Stimulated activated CD8-positive, alpha-beta memory T cell treated with anti-CD3 and anti-CD28 coated beads, Interleukin-7, amount 100 ng/mL, for 1 hour (primary cell): ENCODE data around the gene ARID3A.
"Not testable (repeated sequence)": the region's sequence is repeated elsewhere in the genome, so short reads cannot be mapped to it uniquely, and the experiment has no call there.

Experiments
- DNase-seq, 2 donors: peaks; one replicate each; pipeline ENCODE4 v3.0.0-alpha.2; 2020; ENCODE audit warnings: low read depth in 2 of 2

ARID3A gene, protein sequence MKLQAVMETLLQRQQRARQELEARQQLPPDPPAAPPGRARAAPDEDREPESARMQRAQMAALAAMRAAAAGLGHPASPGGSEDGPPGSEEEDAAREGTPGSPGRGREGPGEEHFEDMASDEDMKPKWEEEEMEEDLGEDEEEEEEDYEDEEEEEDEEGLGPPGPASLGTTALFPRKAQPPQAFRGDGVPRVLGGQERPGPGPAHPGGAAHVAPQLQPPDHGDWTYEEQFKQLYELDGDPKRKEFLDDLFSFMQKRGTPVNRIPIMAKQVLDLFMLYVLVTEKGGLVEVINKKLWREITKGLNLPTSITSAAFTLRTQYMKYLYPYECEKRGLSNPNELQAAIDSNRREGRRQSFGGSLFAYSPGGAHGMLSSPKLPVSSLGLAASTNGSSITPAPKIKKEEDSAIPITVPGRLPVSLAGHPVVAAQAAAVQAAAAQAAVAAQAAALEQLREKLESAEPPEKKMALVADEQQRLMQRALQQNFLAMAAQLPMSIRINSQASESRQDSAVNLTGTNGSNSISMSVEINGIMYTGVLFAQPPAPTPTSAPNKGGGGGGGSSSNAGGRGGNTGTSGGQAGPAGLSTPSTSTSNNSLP

DNA sequence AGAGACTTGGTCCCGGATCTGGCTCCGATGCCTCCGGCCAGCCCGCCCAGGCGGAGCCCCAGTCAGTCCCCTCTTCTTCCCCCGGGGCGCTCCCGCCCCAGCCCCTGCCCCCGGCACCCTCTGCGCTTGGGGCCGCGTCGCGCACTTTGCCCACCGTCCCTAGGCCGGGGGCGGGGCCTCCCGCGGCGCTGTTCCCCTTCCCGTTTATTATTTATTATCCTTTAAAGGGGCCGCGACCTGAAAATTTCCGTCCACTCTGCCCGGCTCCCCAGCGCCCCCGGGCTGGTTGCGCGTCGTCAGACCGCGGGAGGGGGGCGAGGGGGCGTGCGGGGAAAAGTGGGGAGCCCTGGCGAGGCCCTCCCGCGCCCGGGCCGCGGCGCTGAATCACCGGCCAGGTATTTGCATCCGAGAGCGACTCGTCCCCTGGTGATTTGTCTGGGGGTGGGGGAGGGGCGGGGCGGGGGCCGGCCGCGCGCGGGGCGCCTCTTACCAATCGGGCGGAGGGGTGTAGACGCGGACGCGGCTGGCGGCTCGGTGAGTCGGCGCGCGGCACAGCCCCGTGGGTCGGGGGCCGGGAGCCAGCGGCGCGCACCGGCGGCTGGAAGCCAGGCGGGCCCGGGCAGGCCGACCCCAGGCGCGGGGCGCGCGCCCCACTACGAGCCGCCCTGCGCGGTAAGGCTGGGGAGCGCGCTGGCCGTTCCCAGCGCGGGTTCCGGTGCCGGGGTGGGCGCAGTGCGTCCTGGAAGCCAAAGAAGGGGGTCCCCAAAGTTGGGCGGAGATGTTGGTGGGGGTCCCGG, at the start of gene ARID3A:
TSS of gene ARID3A (plus strand) at position 510 of the 797 bp plus-strand sequence. CDS start 3,494 bp downstream, outside the sequence.
- peak; percentile 47 to 55 for DNase-seq

DNA sequence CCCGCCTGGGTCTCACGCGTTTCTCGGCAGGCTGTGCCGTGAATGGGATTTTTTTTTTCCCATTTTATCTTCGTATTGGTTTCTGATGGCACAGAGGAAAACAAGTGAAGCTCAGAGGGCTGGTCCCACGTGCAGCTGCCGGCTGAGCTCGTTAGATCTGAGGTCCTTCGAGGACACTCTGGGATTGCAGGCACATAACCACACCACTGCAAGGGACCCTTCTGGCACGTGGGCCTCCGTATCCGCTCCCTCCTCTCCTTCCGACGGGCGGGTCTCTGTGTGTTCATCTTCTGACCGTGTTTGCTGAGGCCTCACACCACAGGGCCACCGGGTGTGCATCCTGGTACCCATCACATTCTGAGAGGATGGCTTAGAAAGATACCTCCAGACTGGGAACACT, 49.7 kb upstream of the ARID3A start:
- no peak for DNase-seq

DNA sequence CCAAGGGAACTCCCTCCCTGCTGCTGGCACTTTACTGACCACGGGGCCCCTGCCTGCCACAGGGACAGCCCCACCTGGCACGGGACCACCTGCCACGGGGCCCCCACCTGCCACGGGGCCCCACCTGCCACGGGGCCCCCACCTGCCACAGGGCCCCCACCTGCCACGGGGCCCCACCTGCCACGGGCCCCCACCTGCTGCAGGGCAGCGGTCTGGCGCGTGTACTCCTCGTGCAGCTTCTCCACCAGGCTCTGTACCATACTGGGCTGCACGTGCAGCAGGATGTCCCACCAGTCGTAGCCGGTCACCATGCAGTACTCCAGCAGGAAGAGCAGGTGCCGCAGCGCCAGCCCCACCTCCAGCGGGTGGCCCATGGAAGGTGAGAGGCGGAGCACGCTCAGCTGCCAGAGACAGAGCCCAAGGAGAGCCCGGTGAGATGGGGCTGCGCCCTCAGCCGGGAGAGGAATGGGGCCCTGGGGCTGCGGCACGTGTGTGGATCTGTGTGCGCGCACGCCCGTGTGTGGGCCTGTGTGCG, 49.0 kb upstream of the ARID3A start:
- DNase-seq: no peak

DNA sequence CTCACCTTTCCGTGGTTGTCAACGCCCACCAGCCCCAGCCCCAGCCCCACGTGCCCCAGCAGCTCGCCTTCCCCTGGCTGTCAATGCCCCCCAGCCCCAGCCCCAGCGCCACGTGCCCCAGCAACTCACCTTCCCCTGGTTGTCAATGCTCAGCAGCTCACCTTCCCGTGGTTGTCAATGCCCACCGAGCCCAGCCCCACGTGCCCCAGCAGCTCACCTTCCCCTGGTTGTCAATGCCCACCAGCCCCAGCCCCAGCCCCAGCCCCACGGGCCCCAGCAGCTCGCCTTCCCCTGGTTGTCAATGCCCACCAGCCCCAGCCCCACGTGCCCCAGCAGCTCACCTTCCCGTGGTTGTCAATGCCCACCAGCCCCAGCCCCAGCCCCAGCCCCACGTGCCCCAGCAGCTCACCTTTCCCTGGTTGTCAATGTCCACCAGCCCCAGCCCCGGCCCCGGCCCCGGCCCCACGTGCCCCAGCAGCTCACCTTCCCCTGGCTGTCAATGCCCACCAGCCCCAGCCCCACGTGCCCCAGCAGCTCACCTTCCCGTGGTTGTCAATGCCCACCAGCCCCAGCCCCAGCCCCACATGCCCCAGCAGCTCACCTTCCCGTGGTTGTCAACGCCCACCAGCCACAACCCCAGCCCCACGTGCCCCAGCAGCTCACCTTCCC, 47.7 kb upstream of the ARID3A start:
- not testable (repeated sequence) for DNase-seq

DNA sequence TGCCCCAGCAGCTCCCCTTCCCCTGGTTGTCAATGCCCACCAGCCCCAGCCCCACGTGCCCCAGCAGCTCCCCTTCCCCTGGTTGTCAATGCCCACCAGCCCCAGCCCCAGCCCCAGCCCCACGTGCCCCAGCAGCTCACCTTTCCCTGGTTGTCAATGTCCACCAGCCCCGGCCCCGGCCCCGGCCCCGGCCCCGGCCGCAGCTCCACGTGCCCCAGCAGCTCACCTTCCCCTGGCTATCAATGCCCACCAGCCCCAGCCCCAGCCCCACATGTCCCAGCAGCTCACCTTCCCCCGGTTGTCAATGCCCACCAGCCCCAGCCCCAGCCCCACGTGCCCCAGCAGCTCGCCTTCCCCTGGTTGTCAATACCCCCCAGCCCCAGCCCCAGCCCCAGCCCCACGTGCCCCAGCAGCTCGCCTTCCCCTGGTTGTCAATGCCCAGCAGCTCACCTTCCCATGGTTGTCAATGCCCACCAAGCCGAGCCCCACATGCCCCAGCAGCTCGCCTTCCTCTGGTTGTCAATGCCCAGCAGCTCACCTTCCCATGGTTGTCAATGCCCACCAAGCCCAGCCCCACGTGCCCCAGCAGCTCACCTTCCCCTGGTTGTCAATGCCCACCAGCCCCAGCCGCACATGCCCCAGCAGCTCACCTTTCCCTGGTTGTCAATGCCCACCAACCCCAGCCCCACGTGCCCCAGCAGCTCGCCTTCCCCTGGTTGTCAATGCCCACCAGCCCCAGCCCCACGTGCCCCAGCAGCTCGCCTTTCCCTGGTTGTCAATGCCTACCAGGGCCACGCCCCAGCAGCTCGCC, 46.9 kb upstream of the ARID3A start:
- DNase-seq: not testable (repeated sequence)

DNA sequence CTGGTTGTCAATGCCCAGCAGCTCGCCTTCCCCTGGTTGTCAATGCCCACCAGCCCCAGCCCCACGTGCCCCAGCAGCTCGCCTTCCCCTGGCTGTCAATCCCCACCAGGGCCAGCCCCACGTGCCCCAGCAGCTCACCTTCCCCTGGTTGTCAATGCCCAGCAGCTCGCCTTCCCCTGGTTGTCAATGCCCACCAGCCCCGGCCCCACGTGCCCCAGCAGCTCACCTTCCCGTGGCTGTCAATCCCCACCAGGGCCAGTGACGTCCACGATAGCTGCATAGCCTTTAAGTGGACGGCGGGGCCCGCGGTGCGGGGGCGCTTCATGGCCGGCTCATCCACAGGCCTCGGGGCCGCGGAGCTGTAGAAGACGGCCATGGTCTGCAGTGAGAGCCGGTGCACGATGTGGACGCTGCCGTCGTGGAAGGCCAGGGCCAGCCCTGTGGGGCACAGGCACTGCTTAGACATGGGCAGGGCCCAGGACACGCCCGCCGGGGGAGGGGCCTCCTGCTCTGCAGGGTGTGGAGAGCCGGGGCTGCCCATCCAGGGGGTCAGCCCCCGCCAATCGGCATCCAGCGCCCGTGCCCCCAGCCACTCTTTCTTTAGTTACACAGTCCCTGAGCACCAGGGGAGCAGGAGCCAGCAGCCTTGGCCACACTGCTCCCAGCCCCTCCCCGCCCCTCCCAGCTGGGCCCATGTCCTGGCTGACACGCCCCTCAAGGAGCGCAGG, 46.0 kb upstream of the ARID3A start:
- DNase-seq: no peak

DNA sequence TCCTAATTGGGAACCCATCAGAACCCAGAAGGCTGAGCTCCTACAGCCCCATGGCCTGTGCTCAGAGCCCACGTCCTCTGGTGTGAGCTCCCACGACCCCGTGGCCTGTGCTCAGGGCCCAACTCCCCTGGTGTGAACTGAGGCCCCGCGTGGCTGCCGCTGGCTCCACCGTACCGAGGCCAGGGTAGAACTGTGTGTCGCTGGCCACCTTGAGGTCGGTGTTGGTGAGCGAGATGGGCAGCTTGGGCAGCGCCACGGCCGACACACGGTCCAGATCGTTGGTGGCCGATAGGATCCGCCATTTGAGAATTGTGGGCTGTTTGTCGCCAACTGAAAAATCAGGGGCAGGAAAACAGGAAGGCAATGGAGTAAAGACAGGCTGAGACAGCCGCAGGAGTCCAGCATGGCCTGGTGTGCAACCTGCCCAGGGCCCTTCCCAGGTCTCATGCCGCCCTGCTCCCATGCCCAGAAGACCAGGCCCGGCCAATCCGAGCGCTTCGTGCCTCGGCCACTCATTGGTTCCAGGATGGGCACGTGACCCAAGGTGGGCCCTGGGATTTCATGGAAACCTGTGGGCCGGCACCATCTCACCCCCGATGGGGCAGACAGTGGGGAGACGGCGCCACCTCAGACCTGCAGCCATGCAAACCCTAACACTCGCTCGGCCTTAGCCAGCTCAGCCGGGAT, 44.3 kb upstream of the ARID3A start:
- no peak for DNase-seq

DNA sequence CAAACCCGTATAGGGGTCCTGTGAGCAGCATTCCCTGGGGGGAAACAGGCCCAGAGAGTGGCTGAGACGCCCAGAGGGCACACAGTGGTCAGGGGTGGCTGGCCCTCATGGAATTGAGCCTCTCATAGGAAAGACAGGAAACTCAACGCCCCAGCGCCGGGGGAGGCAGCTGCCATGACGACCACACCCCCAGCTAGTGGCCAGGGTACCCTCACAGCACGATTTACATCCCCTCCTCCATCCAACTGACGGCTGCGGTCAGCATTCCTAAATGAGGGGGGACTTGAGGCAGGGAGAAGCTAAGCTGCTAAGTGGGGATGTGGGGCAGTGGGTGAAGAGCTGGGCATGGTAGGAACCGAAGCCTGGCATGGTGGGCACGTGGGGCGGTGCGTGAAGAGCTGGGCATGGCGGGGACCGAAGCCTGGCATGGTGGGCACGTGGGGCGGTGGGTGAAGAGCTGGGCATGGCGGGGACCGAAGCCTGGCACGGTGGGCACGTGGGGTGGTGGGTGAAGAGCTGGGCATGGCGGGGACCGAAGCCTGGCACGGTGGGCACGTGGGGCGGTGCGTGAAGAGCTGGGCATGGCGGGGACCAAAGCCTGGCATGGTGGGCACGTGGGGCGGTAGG, 42.9 kb upstream of the ARID3A start:
- no peak for DNase-seq

DNA sequence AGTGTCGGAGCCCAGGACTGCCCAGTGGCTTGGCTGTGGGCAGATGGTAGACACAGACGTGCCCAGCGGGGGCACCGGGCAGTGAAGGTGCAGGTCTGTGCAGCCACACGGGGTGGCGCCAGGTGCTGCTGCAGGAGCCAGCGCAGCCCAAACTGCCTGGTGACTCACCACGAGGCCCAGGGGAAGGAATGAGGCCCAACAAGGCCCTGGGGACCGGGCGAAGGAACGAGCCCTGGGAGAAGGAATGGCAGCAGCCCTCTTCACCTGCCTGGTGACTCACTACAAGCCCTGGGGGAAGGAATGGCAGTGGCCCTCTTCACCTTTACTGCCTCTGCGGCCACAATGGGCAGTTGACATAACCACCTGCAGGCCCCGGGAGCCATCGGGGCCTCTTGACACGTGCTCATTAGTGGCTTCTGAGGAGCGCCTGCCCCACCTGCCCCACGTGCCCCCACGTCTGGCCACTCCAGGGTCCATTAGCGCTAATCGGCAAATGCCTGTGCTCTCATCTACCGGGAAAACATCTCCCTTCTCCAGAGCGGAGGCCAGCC, 42.1 kb upstream of the ARID3A start:
- DNase-seq: no peak

DNA sequence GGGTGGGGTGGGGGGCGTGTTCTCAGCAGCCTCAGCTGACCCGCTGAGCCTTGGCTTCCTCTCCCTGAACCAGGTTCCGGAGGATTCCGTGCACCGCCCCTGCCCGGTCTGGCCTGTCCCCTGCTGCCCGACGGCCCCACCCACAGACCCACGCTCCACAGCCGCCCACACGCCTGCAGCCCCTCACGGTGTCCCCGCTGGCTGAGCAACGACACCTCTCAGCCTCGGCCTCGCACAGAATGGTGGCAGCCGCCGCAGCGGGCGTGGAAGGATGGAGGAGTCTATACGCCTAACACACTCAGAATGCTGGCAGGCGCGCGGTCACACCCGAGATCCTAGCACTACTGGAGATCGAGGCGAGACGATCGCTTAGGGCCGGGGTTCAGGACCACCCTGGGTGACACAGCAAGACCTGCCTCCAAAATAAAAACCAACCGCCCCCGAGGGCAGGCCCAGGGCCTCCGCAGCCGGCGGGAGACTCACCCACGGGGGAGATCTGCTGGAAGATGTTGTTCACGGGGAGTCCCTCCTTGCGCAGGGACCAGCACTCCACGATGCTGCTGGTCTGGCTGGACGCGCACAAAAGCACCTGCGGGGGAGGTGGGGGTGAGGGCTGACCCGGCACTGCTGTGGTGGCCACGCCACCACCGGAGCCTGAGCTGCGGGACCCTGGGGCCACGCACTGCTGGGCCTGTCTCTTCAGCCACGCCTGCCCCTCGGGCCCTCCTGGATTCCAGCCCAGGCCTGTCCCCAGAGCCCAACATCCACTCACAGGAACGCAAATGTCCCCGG, 41.2 kb upstream of the ARID3A start:
- DNase-seq: no peak

DNA sequence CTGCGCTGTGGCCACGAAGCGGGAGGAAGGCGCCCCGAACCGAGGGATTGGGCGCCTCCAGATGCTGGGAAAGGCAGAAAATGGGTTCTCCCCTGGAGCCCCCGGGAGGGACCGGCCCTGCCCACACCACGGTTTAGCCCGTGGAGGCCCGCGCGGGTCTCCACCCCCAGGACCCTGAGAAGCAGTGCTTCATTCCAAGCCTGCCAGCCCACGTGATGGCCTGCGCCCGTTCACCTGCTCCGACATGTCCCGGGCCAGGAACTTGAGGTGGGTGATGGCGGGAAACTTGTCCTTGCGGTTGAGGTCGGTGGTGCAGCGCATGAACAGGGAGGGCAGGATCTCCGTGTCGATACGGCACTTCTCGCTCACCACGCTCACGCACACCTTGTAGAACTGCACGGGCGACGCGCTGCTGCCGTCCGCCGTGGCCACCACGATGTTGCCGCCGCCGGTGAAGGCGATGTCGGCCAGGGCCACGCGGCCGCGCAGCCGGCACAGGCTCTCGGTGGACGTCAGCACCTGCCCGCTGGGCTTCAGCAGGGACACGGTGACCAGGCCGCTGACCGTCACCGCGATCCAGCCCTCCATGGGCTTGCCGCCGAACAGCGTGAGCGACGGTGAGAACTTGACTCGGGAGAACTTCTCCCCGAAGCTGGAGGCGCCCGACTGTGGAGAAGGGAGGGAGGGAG, 40.2 kb upstream of the ARID3A start:
- DNase-seq: no peak

DNA sequence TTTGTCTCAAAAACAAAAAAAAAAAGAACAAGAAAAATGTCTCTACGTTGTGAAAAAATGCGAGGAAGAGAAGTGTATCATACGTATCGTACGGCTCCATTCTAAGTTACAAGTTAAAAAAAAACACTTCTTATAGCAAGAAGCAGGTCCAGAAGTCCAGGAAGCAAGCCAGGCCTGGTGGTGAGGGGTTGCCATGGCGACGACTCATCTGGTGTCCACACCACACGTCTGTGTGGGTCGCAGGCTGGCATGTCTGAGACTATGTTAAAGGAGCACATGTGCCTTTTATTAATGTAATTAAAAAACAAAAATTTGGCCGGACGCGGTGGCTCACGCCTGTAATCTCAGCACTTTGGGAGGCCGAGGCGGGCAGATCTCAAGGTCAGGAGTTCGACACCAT, 38.8 kb upstream of the ARID3A start:
- DNase-seq: no peak

DNA sequence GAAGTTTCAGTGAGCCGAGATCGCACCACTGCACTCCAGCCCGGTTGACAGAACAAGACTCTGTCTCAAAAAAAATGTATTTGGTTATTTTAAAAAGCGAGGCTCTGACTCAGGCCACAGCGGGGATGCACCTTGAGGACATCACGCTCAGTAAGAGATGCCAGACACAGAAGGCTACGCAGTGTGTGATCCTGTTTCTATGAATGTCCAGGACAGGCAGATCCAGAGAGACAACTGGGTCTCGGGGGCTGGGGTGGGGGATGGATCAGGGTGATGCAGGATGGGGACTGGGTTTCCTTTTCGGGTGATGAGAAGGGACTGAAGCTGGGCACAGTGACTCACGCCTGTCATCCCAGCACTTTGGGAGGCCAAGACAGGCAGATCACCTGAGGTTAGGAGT, 38.2 kb upstream of the ARID3A start:
- no peak for DNase-seq

DNA sequence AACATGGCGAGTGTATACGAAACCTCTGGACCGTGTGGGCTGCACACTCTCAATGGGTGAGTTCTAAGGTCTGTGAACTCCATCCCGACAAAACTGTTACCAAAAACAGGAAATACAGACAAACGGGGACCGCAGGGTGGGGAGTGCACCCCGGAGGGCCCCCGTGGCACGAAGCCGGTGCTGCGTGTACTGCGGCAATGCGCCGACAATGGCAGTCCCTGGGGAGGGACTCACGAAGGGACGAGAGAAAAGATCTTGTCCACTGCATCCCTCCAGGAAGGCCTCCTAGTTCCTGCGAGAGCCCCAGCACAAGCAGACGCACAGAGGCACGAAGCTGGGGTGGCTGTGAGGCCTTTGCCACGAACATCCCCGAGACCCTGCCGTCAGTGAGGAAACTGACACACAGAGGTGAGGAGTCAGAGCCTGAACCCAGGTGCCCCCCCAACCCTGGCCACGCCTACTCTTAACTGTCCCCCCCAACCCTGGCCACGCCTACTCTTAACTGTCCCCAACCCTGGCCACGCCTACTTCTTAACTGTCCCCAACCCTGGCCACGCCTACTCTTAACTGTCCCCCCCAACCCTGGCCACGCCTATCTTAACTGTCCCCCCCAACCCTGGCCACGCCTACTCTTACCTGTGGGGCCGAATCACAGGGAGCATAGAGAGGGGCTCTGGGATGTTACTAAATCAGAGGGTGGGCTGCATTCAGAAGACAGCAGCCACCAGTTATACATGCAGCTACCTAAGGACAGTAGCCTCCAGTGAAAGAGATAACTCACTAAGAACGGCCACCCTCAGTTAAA, 37.1 kb upstream of the ARID3A start:
- DNase-seq: peak; percentile 13 to 40

DNA sequence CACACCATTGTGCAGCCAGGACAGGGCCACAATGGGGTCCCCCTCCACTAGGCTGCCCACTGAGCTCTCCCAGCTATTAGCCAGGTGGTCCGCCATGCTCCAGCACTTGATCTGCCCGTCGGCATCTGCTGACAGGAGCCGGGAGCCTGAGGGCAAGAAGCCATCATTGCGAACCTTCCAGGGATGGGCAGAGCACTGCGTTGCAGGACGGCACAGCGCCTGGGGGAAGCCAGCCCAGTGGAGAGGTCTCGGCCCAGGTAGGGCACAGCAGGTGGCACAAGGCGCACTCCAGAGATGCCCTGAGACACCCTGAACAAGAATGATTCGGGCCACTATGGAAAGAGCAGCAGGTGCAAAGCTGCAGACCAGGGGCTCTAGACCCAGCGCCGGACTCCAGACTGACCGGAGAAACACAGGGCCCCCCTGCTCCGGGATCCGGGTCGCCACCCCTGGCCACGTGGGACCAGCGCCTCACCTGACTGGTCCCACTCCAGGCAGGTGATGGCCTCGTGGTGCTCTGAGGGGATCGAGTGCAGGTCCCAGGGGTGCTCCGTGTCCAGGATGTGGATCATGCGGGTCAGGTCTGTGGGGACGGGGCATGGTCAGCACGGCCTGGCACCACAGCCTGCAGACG, 36.1 kb upstream of the ARID3A start:
- no peak for DNase-seq

DNA sequence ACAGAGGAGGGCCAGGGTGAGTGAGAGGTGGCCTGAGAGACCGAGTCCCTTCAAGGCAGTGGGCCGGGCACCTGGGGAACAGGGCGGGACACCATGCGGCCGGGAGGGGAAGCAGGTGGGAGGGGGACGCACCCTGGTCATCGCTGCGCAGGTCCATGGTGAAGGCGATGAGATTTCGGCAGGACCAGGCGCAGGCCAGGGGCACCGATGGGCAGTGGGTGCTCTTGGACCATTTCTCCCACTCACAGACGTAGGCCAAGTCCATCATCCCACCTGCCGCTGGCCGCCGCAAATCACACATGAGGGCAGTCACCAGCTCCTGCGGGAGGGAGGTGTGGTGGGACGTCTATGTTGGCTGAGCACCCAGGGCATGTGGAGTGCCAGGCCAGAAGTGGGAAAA, 35.0 kb upstream of the ARID3A start:
- DNase-seq: no peak
